ENCODE measurements around the gene ABCA1. TPM values are rescaled to one million over a fixed set of nuclear protein-coding genes. Genes with fewer than 3 reads are reported as not detected.

The ABCA1 gene
- total and polyA plus RNA-seq, 2 of the 13 experiments (the other 11 are each of a cell fraction or from before 2014, with no cell fraction given) = 26.8 to 63.8 TPM

GRCh38 chr9:104927216-104927911 is 591 bp downstream of the ABCA1 start (continued):
- TF ChIP-seq ZNF276 (CRISPR knock-in tag; IDR thresholded peaks at IDR 0.05; ENCODE audit: low read depth) = no peak
- no peak for TF ChIP-seq SPEN (CRISPR knock-in tag; IDR thresholded peaks at IDR 0.05; ENCODE audit: low read depth)
- no peak for TF ChIP-seq ZHX1 (CRISPR knock-in tag; IDR thresholded peaks at IDR 0.05; ENCODE audit: low read depth)
- 0 out of 2 replicates have a peak, but pooled peaks have one; percentile 15 for TF ChIP-seq SP2 (CRISPR knock-in tag; IDR thresholded peaks at IDR 0.05)
- TF ChIP-seq BRF2 (CRISPR knock-in tag; IDR thresholded peaks at IDR 0.05) = no peak
- TF ChIP-seq MED13 (CRISPR knock-in tag; IDR thresholded peaks at IDR 0.05) = no peak; the same call in 1 of the 2 replicates
- no peak for TF ChIP-seq FOXP1 (IDR thresholded peaks at IDR 0.05)
- TF ChIP-seq FOXP1 (CRISPR knock-in tag; IDR thresholded peaks at IDR 0.05) = no peak
- no peak for TF ChIP-seq IRF2 (CRISPR knock-in tag; IDR thresholded peaks at IDR 0.05)
- TF ChIP-seq BCL3 (CRISPR knock-in tag; IDR thresholded peaks at IDR 0.05) = no peak
- no peak for TF ChIP-seq PCBP2 (optimal IDR thresholded peaks at IDR 0.05; ENCODE audit: low read depth, low read length, poor library complexity, severe bottlenecking)
- TF ChIP-seq ZSCAN22 (CRISPR knock-in tag; IDR thresholded peaks at IDR 0.05) = no peak
- no peak for TF ChIP-seq HMG20B (CRISPR knock-in tag; conservative IDR thresholded peaks at IDR 0.05)
- TF ChIP-seq ZNF766 (CRISPR knock-in tag; IDR thresholded peaks at IDR 0.05; ENCODE audit: borderline replicate concordance) = 0 out of 2 replicates have a peak, but pooled peaks have one; percentile 21
- no peak for TF ChIP-seq ZNF264 (CRISPR knock-in tag; IDR thresholded peaks at IDR 0.05)
- no peak for TF ChIP-seq THAP7 (CRISPR knock-in tag; IDR thresholded peaks at IDR 0.05)
- TF ChIP-seq ZNF20 (CRISPR knock-in tag; IDR thresholded peaks at IDR 0.05) = no peak
- TF ChIP-seq ZMYM2 (CRISPR knock-in tag; IDR thresholded peaks at IDR 0.05) = no peak
- no peak for TF ChIP-seq SNRNP70 (IDR thresholded peaks at IDR 0.05; ENCODE audit: low read depth, low read length)
- no peak for TF ChIP-seq ATRX (CRISPR knock-in tag; IDR thresholded peaks at IDR 0.05; ENCODE audit: borderline replicate concordance)
- TF ChIP-seq NKX3-1 (CRISPR knock-in tag; IDR thresholded peaks at IDR 0.05) = no peak
- TF ChIP-seq ZNF263 (CRISPR knock-in tag; IDR thresholded peaks at IDR 0.05) = no peak
- TF ChIP-seq ZNF501 (CRISPR knock-in tag; IDR thresholded peaks at IDR 0.05) = peak; percentile 59
- no peak for TF ChIP-seq GTF3A (CRISPR knock-in tag; conservative IDR thresholded peaks at IDR 0.05)
- TF ChIP-seq ONECUT2 (CRISPR knock-in tag; IDR thresholded peaks at IDR 0.05) = no peak
